HEK293 (cell line): ENCODE measurements around the gene PTPRJ.

Experiments used
- CTCF ChIA-PET: fragments of 350-600 bp; formaldehyde crosslinking; extraction: SDS; loops from one replicate; lab custom pipeline; 2021; ENCODE audit warnings: antibody characterized with exemption; lab: Yijun Ruan, JAX
- POLR2A ChIA-PET: fragments of 300-600 bp; formaldehyde crosslinking; extraction: SDS; loops from one replicate; lab custom pipeline; 2020; ENCODE audit warnings: antibody characterized with exemption, inconsistent platforms; lab: Yijun Ruan, JAX
- H3K27ac ChIP-seq: fragments of 200-500 bp; sonication (Bioruptor generic); 2 replicates; pipeline ENCODE4 v1.5.1; 2014; ENCODE audit warnings: low read depth, low read length, control low read depth, inconsistent platforms; ENCODE audit errors: extremely low read depth
- H3K36me3 ChIP-seq, 2 experiments: fragments of 200-500 bp in 1 of 2; sonication (Bioruptor generic) in 1 of 2; 1 replicate in 1 of 2; 2 replicates in 1 of 2; pipeline ENCODE4 v1.5.1; 2014 to 2017; ENCODE audit warnings: inconsistent platforms in 2 of 2, low read length in 2 of 2; ENCODE audit not compliant: control insufficient read depth in 2 of 2, insufficient read depth in 1 of 2
- H3K4me1 ChIP-seq: fragments of 200-500 bp; sonication (Bioruptor generic); 2 replicates; pipeline ENCODE4 v1.5.1; 2014; ENCODE audit warnings: mild to moderate bottlenecking, low read length, inconsistent platforms; ENCODE audit not compliant: control insufficient read depth, insufficient read depth
- H3K4me3 ChIP-seq: 2 replicates; pipeline ENCODE4 v1.5.1; 2011; ENCODE audit warnings: low read depth, mild to moderate bottlenecking, control low read depth, low read length, moderate library complexity
- H3K9me3 ChIP-seq: fragments of 200-500 bp; sonication (Bioruptor generic); 2 replicates; pipeline ENCODE4 v1.5.1; 2014; ENCODE audit warnings: low read depth, low read length, inconsistent platforms; ENCODE audit not compliant: control insufficient read depth, insufficient read depth
- GLIS1 ChIP-seq: fragments of 450-650 bp; formaldehyde crosslinking; IDR thresholded peaks from 2 replicates; pipeline ENCODE4 v1.5.1; 2016; ENCODE audit warnings: missing biosample characterization, missing genetic modification characterization
- HOXA7 ChIP-seq: sonication (generic); formaldehyde crosslinking; IDR thresholded peaks from 2 replicates; pipeline ENCODE4 v1.8.1; 2022; ENCODE audit warnings: missing genetic modification reagents, borderline replicate concordance
- IKZF3 ChIP-seq: fragments of 450-650 bp; IDR thresholded peaks from 2 replicates; pipeline ENCODE4 v1.5.0; 2018; ENCODE audit warnings: missing biosample characterization, mild to moderate bottlenecking, missing genetic modification characterization, moderate library complexity
- KLF1 ChIP-seq: fragments of 450-650 bp; formaldehyde crosslinking; IDR thresholded peaks from 2 replicates; pipeline ENCODE4 v1.5.1; 2016; ENCODE audit warnings: missing biosample characterization, missing genetic modification characterization
- KLF10 ChIP-seq: fragments of 450-650 bp; IDR thresholded peaks from 2 replicates; pipeline ENCODE4 v1.5.1; 2018; ENCODE audit warnings: missing biosample characterization, mild to moderate bottlenecking, missing genetic modification characterization
- SP3 ChIP-seq: fragments of 450-650 bp; formaldehyde crosslinking; IDR thresholded peaks from 2 replicates; pipeline ENCODE4 v1.5.1; 2016; ENCODE audit warnings: missing biosample characterization, missing genetic modification characterization
- TRIM28 ChIP-seq: IDR thresholded peaks from 2 replicates; pipeline ENCODE4 v1.6.1; 2011; ENCODE audit warnings: low read length, control low read depth, borderline replicate concordance
- ZBTB20 ChIP-seq: fragments of 450-650 bp; formaldehyde crosslinking; IDR thresholded peaks from 2 replicates; pipeline ENCODE4 v1.5.1; 2016; ENCODE audit warnings: missing biosample characterization, missing genetic modification characterization
- ZBTB8A ChIP-seq: fragments of 450-650 bp; formaldehyde crosslinking; IDR thresholded peaks from 2 replicates; pipeline ENCODE4 v1.5.1; 2016; ENCODE audit warnings: missing biosample characterization, missing genetic modification characterization
- ZFHX2 ChIP-seq: fragments of 450-650 bp; formaldehyde crosslinking; conservative IDR thresholded peaks from 2 replicates; pipeline ENCODE4 v1.5.1; 2016; ENCODE audit warnings: missing biosample characterization, missing genetic modification characterization
- ZFP69B ChIP-seq: fragments of 450-650 bp; formaldehyde crosslinking; IDR thresholded peaks from 2 replicates; pipeline ENCODE4 v1.5.1; 2016; ENCODE audit warnings: missing biosample characterization, missing genetic modification characterization
- ZNF121 ChIP-seq: fragments of 450-650 bp; formaldehyde crosslinking; IDR thresholded peaks from 2 replicates; pipeline ENCODE4 v1.5.1; 2016; ENCODE audit warnings: missing biosample characterization, missing genetic modification characterization
- ZNF16 ChIP-seq: fragments of 450-650 bp; formaldehyde crosslinking; IDR thresholded peaks from 2 replicates; pipeline ENCODE4 v1.5.1; 2016; ENCODE audit warnings: low read depth, missing biosample characterization, missing genetic modification characterization
- ZNF214 ChIP-seq: fragments of 450-650 bp; formaldehyde crosslinking; IDR thresholded peaks from 2 replicates; pipeline ENCODE4 v1.5.1; 2017; ENCODE audit warnings: missing biosample characterization, mild to moderate bottlenecking, missing genetic modification characterization, borderline replicate concordance
- ZNF341 ChIP-seq: fragments of 450-650 bp; formaldehyde crosslinking; IDR thresholded peaks from 2 replicates; pipeline ENCODE4; 2016; ENCODE audit warnings: low read depth, missing biosample characterization, missing genetic modification characterization
- ZNF350 ChIP-seq: fragments of 450-650 bp; formaldehyde crosslinking; IDR thresholded peaks from 2 replicates; pipeline ENCODE4 v1.5.0; 2017; ENCODE audit warnings: missing biosample characterization, mild to moderate bottlenecking, missing genetic modification characterization
- ZNF530 ChIP-seq: fragments of 450-650 bp; formaldehyde crosslinking; IDR thresholded peaks from 2 replicates; pipeline ENCODE4 v1.5.1; 2016; ENCODE audit warnings: low read depth, missing biosample characterization, missing genetic modification characterization
- ZNF560 ChIP-seq: fragments of 450-650 bp; formaldehyde crosslinking; IDR thresholded peaks from 2 replicates; pipeline ENCODE4 v1.5.1; 2017; ENCODE audit warnings: missing biosample characterization, missing genetic modification characterization, borderline replicate concordance
- ZNF785 ChIP-seq: fragments of 450-650 bp; formaldehyde crosslinking; IDR thresholded peaks from 2 replicates; pipeline ENCODE4 v1.5.1; 2016; ENCODE audit warnings: missing biosample characterization, missing genetic modification characterization
- TF ChIP-seq, protein P1 (sequence below): fragments of 450-650 bp; formaldehyde crosslinking; IDR thresholded peaks from 2 replicates; pipeline ENCODE4 v1.5.1; 2017; ENCODE audit warnings: missing biosample characterization, missing genetic modification characterization
- TF ChIP-seq, protein P2 (sequence below): fragments of 450-650 bp; formaldehyde crosslinking; optimal IDR thresholded peaks from 2 replicates; pipeline ENCODE3; 2016; ENCODE audit warnings: missing biosample characterization, mild to moderate bottlenecking, missing genetic modification characterization
- TF ChIP-seq, protein P3 (sequence below): fragments of 450-650 bp; formaldehyde crosslinking; conservative IDR thresholded peaks from 2 replicates; pipeline ENCODE4 v1.5.1; 2016; ENCODE audit warnings: low read depth, missing biosample characterization, missing genetic modification characterization
- TF ChIP-seq, protein P4 (sequence below): fragments of 450-650 bp; formaldehyde crosslinking; IDR thresholded peaks from 2 replicates; pipeline ENCODE4 v1.5.0; 2017; ENCODE audit warnings: missing biosample characterization, missing genetic modification characterization, borderline replicate concordance
- TF ChIP-seq, protein P5 (sequence below): fragments of 450-650 bp; formaldehyde crosslinking; IDR thresholded peaks from 2 replicates; pipeline ENCODE4 v1.5.1; 2017; ENCODE audit warnings: missing biosample characterization, missing genetic modification characterization

Gene PTPRJ

DNA sequence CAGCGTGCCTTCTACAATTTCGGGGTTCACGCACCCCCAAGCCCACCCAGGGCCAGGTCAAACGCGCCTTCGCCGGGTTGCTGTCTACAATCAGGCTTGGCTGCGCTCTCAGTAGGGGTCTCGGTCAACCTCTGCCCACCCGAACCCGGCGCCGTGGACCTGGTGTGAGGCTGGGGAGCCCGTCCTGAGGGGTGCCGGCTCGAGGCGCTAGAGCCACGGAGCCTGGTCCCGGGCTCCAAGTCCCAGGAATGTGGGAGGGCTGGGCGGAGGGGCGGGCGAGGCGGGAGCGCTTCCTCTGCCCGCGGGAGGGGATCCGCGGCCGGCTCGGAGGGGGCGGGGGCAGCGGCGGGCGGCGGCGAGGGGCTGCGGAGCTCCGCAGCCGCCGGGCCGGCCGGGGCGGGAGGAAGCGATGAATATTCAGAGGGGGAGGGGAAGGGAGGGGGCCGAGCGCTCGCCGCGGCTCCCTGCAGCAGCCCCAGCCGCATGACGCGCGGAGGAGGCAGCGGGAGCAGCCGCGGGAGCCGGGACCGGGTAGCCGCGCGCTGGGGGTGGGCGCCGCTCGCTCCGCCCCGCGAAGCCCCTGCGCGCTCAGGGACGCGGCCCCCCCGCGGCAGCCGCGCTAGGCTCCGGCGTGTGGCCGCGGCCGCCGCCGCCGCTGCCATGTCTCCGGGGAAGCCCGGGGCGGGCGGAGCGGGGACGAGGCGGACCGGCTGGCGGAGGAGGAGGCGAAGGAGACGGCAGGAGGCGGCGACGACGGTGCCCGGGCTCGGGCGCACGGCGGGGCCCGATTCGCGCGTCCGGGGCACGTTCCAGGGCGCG lies at the start of gene PTPRJ:
Gene PTPRJ, plus strand, starts transcription at position 472 of the 819 bp plus-strand sequence. CDS start 354 bp downstream, outside the sequence.
- Histone ChIP-seq H3K9me3 (no peaks in the 10 kb centered on the region), H3K4me1 (peaks cover 8% of the 10 kb centered on the region), H3K36me3 (no peaks in the 10 kb centered on the region), H3K27ac (peak within 1 kb of the TSS; percentile 82; the same call in 1 of the 2 replicates), H3K4me3 (peak within 1 kb of the TSS; percentile 72)
- CTCF ChIA-PET, result interaction anchor here (0.7 to 1.2 kb wide), 3 partner anchors 12 to 129 kb away, joined by 3 to 4 read pairs (median 3); no protein-coding TSS in a partner anchor
- POLR2A ChIA-PET, result interaction anchor here (0.6 to 0.9 kb wide), 4 partner anchors 10 to 120 kb away, joined by 3 to 4 read pairs (median 3); no protein-coding TSS in a partner anchor
- TF ChIP-seq ZBTB20 (tag by site-specific recombination) (peak; percentile 74), ZFHX2 (0 out of 2 replicates have a peak, but pooled peaks have one; percentile 14), ZNF121 (tag by site-specific recombination) (no peak), GLIS1 (tag by site-specific recombination) (0 out of 2 replicates have a peak, but pooled peaks have one; percentile 13), HOXA7 (CRISPR knock-in tag) (no peak), ZNF560 (no peak), KLF1 (tag by site-specific recombination) (no peak), ZNF16 (no peak), ZNF214 (no peak), TRIM28 (no peak), ZFP69B (no peak), ZNF530 (tag by site-specific recombination) (no peak), IKZF3 (tag by site-specific recombination) (0 out of 2 replicates have a peak, but pooled peaks have one; percentile 30), SP3 (tag by site-specific recombination) (0 out of 2 replicates have a peak, but pooled peaks have one; percentile 35), ZNF350 (tag by site-specific recombination) (no peak), ZBTB8A (peak; percentile 50; the same call in 1 of the 2 replicates), ZNF341 (tag by site-specific recombination) (no peak), KLF10 (tag by site-specific recombination) (no peak), ZNF785 (tag by site-specific recombination) (no peak)
- TF ChIP-seq, protein P1, sequence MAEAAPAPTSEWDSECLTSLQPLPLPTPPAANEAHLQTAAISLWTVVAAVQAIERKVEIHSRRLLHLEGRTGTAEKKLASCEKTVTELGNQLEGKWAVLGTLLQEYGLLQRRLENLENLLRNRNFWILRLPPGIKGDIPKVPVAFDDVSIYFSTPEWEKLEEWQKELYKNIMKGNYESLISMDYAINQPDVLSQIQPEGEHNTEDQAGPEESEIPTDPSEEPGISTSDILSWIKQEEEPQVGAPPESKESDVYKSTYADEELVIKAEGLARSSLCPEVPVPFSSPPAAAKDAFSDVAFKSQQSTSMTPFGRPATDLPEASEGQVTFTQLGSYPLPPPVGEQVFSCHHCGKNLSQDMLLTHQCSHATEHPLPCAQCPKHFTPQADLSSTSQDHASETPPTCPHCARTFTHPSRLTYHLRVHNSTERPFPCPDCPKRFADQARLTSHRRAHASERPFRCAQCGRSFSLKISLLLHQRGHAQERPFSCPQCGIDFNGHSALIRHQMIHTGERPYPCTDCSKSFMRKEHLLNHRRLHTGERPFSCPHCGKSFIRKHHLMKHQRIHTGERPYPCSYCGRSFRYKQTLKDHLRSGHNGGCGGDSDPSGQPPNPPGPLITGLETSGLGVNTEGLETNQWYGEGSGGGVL (tag by site-specific recombination), result peak; percentile 45; the same call in 1 of the 2 replicates
- TF ChIP-seq, protein P2, sequence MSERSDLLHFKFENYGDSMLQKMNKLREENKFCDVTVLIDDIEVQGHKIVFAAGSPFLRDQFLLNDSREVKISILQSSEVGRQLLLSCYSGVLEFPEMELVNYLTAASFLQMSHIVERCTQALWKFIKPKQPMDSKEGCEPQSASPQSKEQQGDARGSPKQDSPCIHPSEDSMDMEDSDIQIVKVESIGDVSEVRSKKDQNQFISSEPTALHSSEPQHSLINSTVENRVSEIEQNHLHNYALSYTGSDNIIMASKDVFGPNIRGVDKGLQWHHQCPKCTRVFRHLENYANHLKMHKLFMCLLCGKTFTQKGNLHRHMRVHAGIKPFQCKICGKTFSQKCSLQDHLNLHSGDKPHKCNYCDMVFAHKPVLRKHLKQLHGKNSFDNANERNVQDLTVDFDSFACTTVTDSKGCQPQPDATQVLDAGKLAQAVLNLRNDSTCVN (tag by site-specific recombination), result peak; percentile 15
- TF ChIP-seq, protein P3, sequence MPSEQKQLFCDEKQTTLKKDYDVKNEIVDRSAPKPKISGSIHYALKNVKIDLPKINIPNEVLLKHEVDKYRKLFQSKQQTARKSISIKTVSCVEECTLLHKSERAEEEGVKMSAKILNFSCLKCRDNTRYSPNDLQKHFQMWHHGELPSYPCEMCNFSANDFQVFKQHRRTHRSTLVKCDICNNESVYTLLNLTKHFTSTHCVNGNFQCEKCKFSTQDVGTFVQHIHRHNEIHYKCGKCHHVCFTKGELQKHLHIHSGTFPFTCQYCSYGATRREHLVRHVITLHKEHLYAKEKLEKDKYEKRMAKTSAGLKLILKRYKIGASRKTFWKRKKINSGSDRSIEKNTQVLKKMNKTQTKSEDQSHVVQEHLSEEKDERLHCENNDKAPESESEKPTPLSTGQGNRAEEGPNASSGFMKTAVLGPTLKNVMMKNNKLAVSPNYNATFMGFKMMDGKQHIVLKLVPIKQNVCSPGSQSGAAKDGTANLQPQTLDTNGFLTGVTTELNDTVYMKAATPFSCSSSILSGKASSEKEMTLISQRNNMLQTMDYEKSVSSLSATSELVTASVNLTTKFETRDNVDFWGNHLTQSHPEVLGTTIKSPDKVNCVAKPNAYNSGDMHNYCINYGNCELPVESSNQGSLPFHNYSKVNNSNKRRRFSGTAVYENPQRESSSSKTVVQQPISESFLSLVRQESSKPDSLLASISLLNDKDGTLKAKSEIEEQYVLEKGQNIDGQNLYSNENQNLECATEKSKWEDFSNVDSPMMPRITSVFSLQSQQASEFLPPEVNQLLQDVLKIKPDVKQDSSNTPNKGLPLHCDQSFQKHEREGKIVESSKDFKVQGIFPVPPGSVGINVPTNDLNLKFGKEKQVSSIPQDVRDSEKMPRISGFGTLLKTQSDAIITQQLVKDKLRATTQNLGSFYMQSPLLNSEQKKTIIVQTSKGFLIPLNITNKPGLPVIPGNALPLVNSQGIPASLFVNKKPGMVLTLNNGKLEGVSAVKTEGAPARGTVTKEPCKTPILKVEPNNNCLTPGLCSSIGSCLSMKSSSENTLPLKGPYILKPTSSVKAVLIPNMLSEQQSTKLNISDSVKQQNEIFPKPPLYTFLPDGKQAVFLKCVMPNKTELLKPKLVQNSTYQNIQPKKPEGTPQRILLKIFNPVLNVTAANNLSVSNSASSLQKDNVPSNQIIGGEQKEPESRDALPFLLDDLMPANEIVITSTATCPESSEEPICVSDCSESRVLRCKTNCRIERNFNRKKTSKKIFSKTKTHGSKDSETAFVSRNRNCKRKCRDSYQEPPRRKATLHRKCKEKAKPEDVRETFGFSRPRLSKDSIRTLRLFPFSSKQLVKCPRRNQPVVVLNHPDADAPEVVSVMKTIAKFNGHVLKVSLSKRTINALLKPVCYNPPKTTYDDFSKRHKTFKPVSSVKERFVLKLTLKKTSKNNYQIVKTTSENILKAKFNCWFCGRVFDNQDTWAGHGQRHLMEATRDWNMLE (tag by site-specific recombination), result no peak
- TF ChIP-seq, protein P4, sequence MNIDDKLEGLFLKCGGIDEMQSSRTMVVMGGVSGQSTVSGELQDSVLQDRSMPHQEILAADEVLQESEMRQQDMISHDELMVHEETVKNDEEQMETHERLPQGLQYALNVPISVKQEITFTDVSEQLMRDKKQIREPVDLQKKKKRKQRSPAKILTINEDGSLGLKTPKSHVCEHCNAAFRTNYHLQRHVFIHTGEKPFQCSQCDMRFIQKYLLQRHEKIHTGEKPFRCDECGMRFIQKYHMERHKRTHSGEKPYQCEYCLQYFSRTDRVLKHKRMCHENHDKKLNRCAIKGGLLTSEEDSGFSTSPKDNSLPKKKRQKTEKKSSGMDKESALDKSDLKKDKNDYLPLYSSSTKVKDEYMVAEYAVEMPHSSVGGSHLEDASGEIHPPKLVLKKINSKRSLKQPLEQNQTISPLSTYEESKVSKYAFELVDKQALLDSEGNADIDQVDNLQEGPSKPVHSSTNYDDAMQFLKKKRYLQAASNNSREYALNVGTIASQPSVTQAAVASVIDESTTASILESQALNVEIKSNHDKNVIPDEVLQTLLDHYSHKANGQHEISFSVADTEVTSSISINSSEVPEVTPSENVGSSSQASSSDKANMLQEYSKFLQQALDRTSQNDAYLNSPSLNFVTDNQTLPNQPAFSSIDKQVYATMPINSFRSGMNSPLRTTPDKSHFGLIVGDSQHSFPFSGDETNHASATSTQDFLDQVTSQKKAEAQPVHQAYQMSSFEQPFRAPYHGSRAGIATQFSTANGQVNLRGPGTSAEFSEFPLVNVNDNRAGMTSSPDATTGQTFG (tag by site-specific recombination), result no peak
- TF ChIP-seq, protein P5, sequence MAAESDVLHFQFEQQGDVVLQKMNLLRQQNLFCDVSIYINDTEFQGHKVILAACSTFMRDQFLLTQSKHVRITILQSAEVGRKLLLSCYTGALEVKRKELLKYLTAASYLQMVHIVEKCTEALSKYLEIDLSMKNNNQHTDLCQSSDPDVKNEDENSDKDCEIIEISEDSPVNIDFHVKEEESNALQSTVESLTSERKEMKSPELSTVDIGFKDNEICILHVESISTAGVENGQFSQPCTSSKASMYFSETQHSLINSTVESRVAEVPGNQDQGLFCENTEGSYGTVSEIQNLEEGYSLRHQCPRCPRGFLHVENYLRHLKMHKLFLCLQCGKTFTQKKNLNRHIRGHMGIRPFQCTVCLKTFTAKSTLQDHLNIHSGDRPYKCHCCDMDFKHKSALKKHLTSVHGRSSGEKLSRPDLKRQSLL (tag by site-specific recombination), result peak; percentile 98
